Inferior parietal cortex (tissue), 1 donor: Measurements from ENCODE around the gene TMEM132A.

ENCODE experiments used
- DNase-seq: peaks from one replicate; pipeline ENCODE4 v3.0.0-alpha.2; 2016; ENCODE audit errors: extremely low spot score

Gene TMEM132A

GRCh38 chr11:60938500-60938899, 14.2 kb downstream of the TMEM132A start:
- DNase-seq, result no peak

GRCh38 chr11:60939301-60939700, 15.0 kb downstream of the TMEM132A start:
- no peak for DNase-seq

GRCh38 chr11:60939855-60940254, 15.6 kb downstream of the TMEM132A start:
- no peak for DNase-seq

GRCh38 chr11:60941371-60942119, 17.3 kb downstream of the TMEM132A start:
- DNase-seq, result no peak

GRCh38 chr11:60942219-60942618, 18.0 kb downstream of the TMEM132A start:
- DNase-seq, result no peak

GRCh38 chr11:60942970-60943565, 18.8 kb downstream of the TMEM132A start:
- DNase-seq, result no peak

GRCh38 chr11:60944490-60945294, 20.4 kb downstream of the TMEM132A start:
- no peak for DNase-seq

- DNase-seq, result no peak
These were observed 21.0 kb downstream of the TMEM132A start for GRCh38 chr11:60945295-60945667.

- DNase-seq, result no peak
These were observed 22.5 kb downstream of the TMEM132A start for GRCh38 chr11:60946601-60947264.

GRCh38 chr11:60947700-60948099, 23.4 kb downstream of the TMEM132A start:
- DNase-seq, result no peak

- no peak for DNase-seq
These were observed 24.0 kb downstream of the TMEM132A start for GRCh38 chr11:60948250-60948649.

- no peak for DNase-seq
These were observed 25.8 kb downstream of the TMEM132A start for GRCh38 chr11:60950024-60950423.

- no peak for DNase-seq
These were observed 26.8 kb downstream of the TMEM132A start for GRCh38 chr11:60950933-60951605.

GRCh38 chr11:60951606-60951903, 27.3 kb downstream of the TMEM132A start:
- DNase-seq, result no peak

- no peak for DNase-seq
These were observed 27.9 kb downstream of the TMEM132A start, which contains the start of gene SLC15A3 for GRCh38 chr11:60951904-60952741. TSS of gene SLC15A3 (minus strand) at chr11:60952176. CDS start at chr11:60951551, 625 bp downstream.

GRCh38 chr11:60952742-60953170, 28.5 kb downstream of the TMEM132A start:
- no peak for DNase-seq

GRCh38 chr11:60953781-60954180, 29.5 kb downstream of the TMEM132A start:
- no peak for DNase-seq

- no peak for DNase-seq
These were observed 30.2 kb downstream of the TMEM132A start for GRCh38 chr11:60954421-60954820.

- DNase-seq, result no peak
These were observed 31.3 kb downstream of the TMEM132A start for GRCh38 chr11:60955571-60955970.

- DNase-seq, result no peak
These were observed 32.9 kb downstream of the TMEM132A start for GRCh38 chr11:60957188-60957587.

GRCh38 chr11:60959431-60959830, 35.2 kb downstream of the TMEM132A start:
- no peak for DNase-seq
